GM12878 (cell line): ENCODE data around the gene NT5M. TPM values are rescaled to one million over a fixed set of nuclear protein-coding genes. Genes with fewer than 3 reads are reported as not detected.

Source experiments
- ATAC-seq: fragments of 200-7000 bp; cut with Tn5 transposase; 3 replicates; pipeline ENCODE4 v1.9.1; 2020; ENCODE audit warnings: mild to moderate bottlenecking, moderate library complexity
- BruUV-seq: library from RNA; stranded (reverse); fragments of 400-500 nt; replicated peaks from 2 replicates; lab custom pipeline; 2021; lab: Mats Ljungman, UMichigan
- CTCF ChIA-PET: fragments of 300-600 bp; sonication (Branson Sonifier 250); formaldehyde crosslinking; extraction: SDS; loops from one replicate; lab custom pipeline; 2021; ENCODE audit warnings: inconsistent platforms; lab: Yijun Ruan, JAX
- POLR2A ChIA-PET: fragments of 350-600 bp; formaldehyde crosslinking; extraction: SDS; loops from one replicate; lab custom pipeline; 2021; ENCODE audit warnings: inconsistent platforms; lab: Charles Lee
- RAD21 ChIA-PET: fragments of 300-600 bp; sonication (Branson Sonifier 250); formaldehyde crosslinking; loops from one replicate; lab custom pipeline; 2023; ENCODE audit warnings: antibody characterized with exemption; ENCODE audit not compliant: unreplicated experiment; lab: Charles Lee
- SMC1A ChIA-PET: fragments of 300-600 bp; sonication (Branson Sonifier 250); formaldehyde crosslinking; loops from one replicate; lab custom pipeline; 2023; ENCODE audit not compliant: unreplicated experiment, uncharacterized antibody; lab: Charles Lee
- DNase-seq: peaks from one replicate; pipeline ENCODE4 v3.0.0-alpha.2; 2011; ENCODE audit warnings: low read depth, low spot score
- FAIRE-seq: peaks from 3 replicates; lab custom pipeline; 2011; peaks lifted over from hg19 to GRCh38; lab: Jason Lieb, UNC
- H2AFZ ChIP-seq: 2 replicates; pipeline ENCODE4 v1.6.0; 2011; ENCODE audit warnings: low read depth, low read length, control low read depth; ENCODE audit not compliant: control insufficient read depth
- H3K27ac ChIP-seq: 2 replicates; pipeline ENCODE4 v1.5.1; 2011; ENCODE audit warnings: control low read depth; ENCODE audit not compliant: control insufficient read depth, insufficient read depth
- H3K27me3 ChIP-seq, 2 experiments: replicated peaks in 1 of 2; 2 replicates each; pipeline versions ENCODE4 v1.6.0 to v1.6.1; 2011; ENCODE audit warnings: low read length in 1 of 2; ENCODE audit not compliant: control insufficient read depth in 2 of 2, insufficient read depth in 2 of 2
- H3K36me3 ChIP-seq, 2 experiments: 2 replicates each; pipeline ENCODE4 v1.5.1; 2011; ENCODE audit warnings: low read length in 1 of 2; ENCODE audit not compliant: control insufficient read depth in 2 of 2, insufficient read depth in 2 of 2
- H3K4me1 ChIP-seq: 2 replicates; pipeline ENCODE4 v1.6.1; 2011; ENCODE audit warnings: mild to moderate bottlenecking, low read length, moderate library complexity, mixed read lengths; ENCODE audit not compliant: control insufficient read depth, insufficient read depth
- H3K4me2 ChIP-seq: 2 replicates; pipeline ENCODE4 v1.6.0; 2011; ENCODE audit warnings: control low read depth; ENCODE audit not compliant: control insufficient read depth, insufficient read depth
- H3K4me3 ChIP-seq: fragments of 200-600 bp; sonication (generic); 2 replicates; pipeline ENCODE4 v1.5.1; 2016
- H3K79me2 ChIP-seq: 2 replicates; pipeline ENCODE4 v1.6.0; 2011; ENCODE audit warnings: low read length; ENCODE audit not compliant: control insufficient read depth, insufficient read depth
- H3K9ac ChIP-seq: 2 replicates; pipeline ENCODE4 v1.8.0; 2011; ENCODE audit warnings: low read length, control low read depth, mixed read lengths; ENCODE audit not compliant: control insufficient read depth, insufficient read depth
- H3K9me3 ChIP-seq: replicated peaks from 3 replicates; pipeline ENCODE4 v1.5.1; 2011; ENCODE audit warnings: mild to moderate bottlenecking, low read length; ENCODE audit not compliant: control insufficient read depth, insufficient read depth
- H4K20me1 ChIP-seq: 2 replicates; pipeline ENCODE4 v1.6.0; 2011; ENCODE audit not compliant: control insufficient read depth, insufficient read depth
- ESRRA ChIP-seq: IDR thresholded peaks from 2 replicates; pipeline ENCODE4 v1.6.1; 2012; ENCODE audit warnings: mild to moderate bottlenecking, low read length, improper control_type of control experiment
- IKZF2 ChIP-seq, 2 experiments: fragments of 450-650 bp; IDR thresholded peaks; 2 replicates each; pipeline ENCODE4 v1.6.1; 2017; ENCODE audit warnings: mild to moderate bottlenecking in 2 of 2, moderate library complexity in 2 of 2
- JUND ChIP-seq: IDR thresholded peaks from 2 replicates; pipeline ENCODE4 v1.6.1; 2012; ENCODE audit warnings: low read depth, mild to moderate bottlenecking, low read length, improper control_type of control experiment, moderate library complexity
- NR2C2 ChIP-seq: IDR thresholded peaks from 2 replicates; pipeline ENCODE4 v1.6.1; 2011; ENCODE audit warnings: borderline replicate concordance, low read depth; ENCODE audit not compliant: control insufficient read depth, insufficient read length
- RB1 ChIP-seq: fragments of 450-650 bp; formaldehyde crosslinking; IDR thresholded peaks from 2 replicates; pipeline ENCODE4 v1.6.1; 2017; ENCODE audit warnings: mild to moderate bottlenecking, borderline replicate concordance
- RFX5 ChIP-seq: IDR thresholded peaks from 2 replicates; pipeline ENCODE4 v1.6.1; 2011; ENCODE audit warnings: low read depth, low read length, improper control_type of control experiment
- RUNX3 ChIP-seq: IDR thresholded peaks from 2 replicates; pipeline ENCODE4 v1.6.1; 2012; ENCODE audit warnings: low read length, inconsistent platforms
- SMC3 ChIP-seq: IDR thresholded peaks from 2 replicates; pipeline ENCODE4 v1.6.1; 2011; ENCODE audit warnings: low read length, improper control_type of control experiment, borderline replicate concordance
- SREBF1 ChIP-seq: IDR thresholded peaks from 2 replicates; pipeline ENCODE4 v1.6.1; 2012; ENCODE audit warnings: mild to moderate bottlenecking, low read length
- TBL1XR1 ChIP-seq: IDR thresholded peaks from 2 replicates; pipeline ENCODE4 v1.6.1; 2012; ENCODE audit warnings: low read depth, low read length, improper control_type of control experiment
- ZNF207 ChIP-seq: fragments of 450-650 bp; IDR thresholded peaks from 2 replicates; pipeline ENCODE4 v1.6.1; 2014; ENCODE audit warnings: antibody characterized with exemption, mild to moderate bottlenecking, borderline replicate concordance
- ZNF384 ChIP-seq: IDR thresholded peaks from 2 replicates; pipeline ENCODE4 v1.6.1; 2012; ENCODE audit warnings: low read depth, mild to moderate bottlenecking, low read length, improper control_type of control experiment, borderline replicate concordance
- WGBS: methylation state at CpG from one replicate; pipeline ENCODE4 v1.1.6; 2016; ENCODE audit warnings: low lambda C conversion rate; ENCODE audit not compliant: insufficient replicate concordance, insufficient coverage; ENCODE audit errors: missing lambda C conversion rate; 5-methylcytosine and 5-hydroxymethylcytosine counted together
- in situ Hi-C: fragments of 300-500 bp; cut with MboI; formaldehyde crosslinking; loops from 9 replicates; pipeline ENCODE4 v1.14.3; 2018; ENCODE audit warnings: mixed read lengths
- intact Hi-C: fragments of 100-400 bp; cut with micrococcal nuclease; formaldehyde crosslinking; loops from one replicate; pipeline ENCODE4 v1.14.2; 2022; ENCODE audit not compliant: unreplicated experiment
- polyA plus RNA-seq, 11 experiments: library from polyadenylated mRNA; depleted of rRNA in 4 of 11; unstranded in 6 of 11; stranded (reverse) in 5 of 11; fragments of >200 nt; fragmentation: Nextera tagmentation in 4 of 11; fragmentation: Illumina TruSeq in 1 of 11; extraction: Ambion mirVana in 4 of 11; extraction: Trizol in 1 of 11; gene quantifications; 1 replicate in 1 of 11; 2 replicates in 10 of 11; pipeline versions ENCODE4 v1.2.1 to v1.2.3, GENCODE V29; 2011 to 2016; ENCODE audit warnings: inconsistent platforms in 2 of 11, missing spikeins in 2 of 11, low read depth in 1 of 11
- total RNA-seq, 4 experiments: library from RNA; depleted of rRNA in 3 of 4; stranded (reverse); fragments of >200 nt in 3 of 4; fragmentation: Illumina TruSeq in 1 of 4; extraction: Trizol in 1 of 4; gene quantifications; 2 replicates each; pipeline versions ENCODE4 v1.2.1 to v1.2.3, GENCODE V29; 2013 to 2021
- TF ChIP-seq, protein P1 (sequence below): fragments of 450-650 bp; IDR thresholded peaks from 2 replicates; pipeline ENCODE4 v1.6.1; 2018; ENCODE audit warnings: borderline replicate concordance, mild to moderate bottlenecking; ENCODE audit not compliant: partially characterized antibody
- TF ChIP-seq, protein P2 (sequence below): IDR thresholded peaks from 2 replicates; pipeline ENCODE4 v1.6.1; 2012; ENCODE audit warnings: improper control_type of control experiment, low read depth, low read length; ENCODE audit not compliant: insufficient replicate concordance
- TF ChIP-seq, protein P3 (sequence below): IDR thresholded peaks from 2 replicates; pipeline ENCODE4 v1.6.1; 2012; ENCODE audit warnings: low read depth, low read length, improper control_type of control experiment
- TF ChIP-seq, protein P4 (sequence below): IDR thresholded peaks from 2 replicates; pipeline ENCODE4 v1.6.1; 2012; ENCODE audit warnings: low read length, inconsistent platforms

The NT5M gene
- total and polyA plus RNA-seq, 10 of the 15 experiments (the other 5 are each of a cell fraction or from before 2014, with no cell fraction given) = 0.18 to 14.1 (median 2.9) TPM

DNA sequence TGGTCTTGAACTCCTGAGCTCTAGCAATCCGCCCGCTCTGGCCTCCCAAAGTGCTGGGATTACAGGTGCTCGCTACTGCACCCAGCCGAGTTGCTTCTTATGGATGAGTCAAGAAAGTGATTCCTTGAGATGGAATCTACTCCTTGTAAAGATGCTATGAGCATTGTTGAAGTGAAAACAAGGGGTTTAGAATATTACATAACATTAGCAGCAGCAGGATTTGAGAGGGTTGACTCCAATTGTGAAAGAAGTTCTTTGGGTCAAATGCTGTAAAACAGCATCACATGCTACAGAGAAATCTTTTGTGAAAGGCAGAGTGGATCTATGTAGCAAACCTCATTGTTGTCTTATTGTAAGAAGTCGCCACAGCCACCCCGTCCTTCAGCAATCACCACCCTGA is 72.7 kb downstream of the NT5M start:
- no peaks in the 10 kb centered on the region for H3K36me3 ChIP-seq
- SMC1A ChIA-PET = no interaction called here
- TF ChIP-seq NR2C2 (no peak), SREBF1 (no peak), ESRRA (no peak), TBL1XR1 (no peak), RFX5 (no peak), SMC3 (no peak), IKZF2 (IDR thresholded peaks at IDR 0.05) (no peak), ZNF207 (no peak), ZNF384 (no peak), JUND (no peak), RB1 (no peak), RUNX3 (no peak)
- TF ChIP-seq, protein P1, sequence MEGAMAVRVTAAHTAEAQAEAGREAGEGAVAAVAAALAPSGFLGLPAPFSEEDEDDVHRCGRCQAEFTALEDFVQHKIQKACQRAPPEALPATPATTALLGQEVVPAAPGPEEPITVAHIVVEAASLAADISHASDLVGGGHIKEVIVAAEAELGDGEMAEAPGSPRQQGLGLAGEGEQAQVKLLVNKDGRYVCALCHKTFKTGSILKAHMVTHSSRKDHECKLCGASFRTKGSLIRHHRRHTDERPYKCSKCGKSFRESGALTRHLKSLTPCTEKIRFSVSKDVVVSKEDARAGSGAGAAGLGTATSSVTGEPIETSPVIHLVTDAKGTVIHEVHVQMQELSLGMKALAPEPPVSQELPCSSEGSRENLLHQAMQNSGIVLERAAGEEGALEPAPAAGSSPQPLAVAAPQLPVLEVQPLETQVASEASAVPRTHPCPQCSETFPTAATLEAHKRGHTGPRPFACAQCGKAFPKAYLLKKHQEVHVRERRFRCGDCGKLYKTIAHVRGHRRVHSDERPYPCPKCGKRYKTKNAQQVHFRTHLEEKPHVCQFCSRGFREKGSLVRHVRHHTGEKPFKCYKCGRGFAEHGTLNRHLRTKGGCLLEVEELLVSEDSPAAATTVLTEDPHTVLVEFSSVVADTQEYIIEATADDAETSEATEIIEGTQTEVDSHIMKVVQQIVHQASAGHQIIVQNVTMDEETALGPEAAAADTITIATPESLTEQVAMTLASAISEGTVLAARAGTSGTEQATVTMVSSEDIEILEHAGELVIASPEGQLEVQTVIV = no peak
- TF ChIP-seq, protein P2, sequence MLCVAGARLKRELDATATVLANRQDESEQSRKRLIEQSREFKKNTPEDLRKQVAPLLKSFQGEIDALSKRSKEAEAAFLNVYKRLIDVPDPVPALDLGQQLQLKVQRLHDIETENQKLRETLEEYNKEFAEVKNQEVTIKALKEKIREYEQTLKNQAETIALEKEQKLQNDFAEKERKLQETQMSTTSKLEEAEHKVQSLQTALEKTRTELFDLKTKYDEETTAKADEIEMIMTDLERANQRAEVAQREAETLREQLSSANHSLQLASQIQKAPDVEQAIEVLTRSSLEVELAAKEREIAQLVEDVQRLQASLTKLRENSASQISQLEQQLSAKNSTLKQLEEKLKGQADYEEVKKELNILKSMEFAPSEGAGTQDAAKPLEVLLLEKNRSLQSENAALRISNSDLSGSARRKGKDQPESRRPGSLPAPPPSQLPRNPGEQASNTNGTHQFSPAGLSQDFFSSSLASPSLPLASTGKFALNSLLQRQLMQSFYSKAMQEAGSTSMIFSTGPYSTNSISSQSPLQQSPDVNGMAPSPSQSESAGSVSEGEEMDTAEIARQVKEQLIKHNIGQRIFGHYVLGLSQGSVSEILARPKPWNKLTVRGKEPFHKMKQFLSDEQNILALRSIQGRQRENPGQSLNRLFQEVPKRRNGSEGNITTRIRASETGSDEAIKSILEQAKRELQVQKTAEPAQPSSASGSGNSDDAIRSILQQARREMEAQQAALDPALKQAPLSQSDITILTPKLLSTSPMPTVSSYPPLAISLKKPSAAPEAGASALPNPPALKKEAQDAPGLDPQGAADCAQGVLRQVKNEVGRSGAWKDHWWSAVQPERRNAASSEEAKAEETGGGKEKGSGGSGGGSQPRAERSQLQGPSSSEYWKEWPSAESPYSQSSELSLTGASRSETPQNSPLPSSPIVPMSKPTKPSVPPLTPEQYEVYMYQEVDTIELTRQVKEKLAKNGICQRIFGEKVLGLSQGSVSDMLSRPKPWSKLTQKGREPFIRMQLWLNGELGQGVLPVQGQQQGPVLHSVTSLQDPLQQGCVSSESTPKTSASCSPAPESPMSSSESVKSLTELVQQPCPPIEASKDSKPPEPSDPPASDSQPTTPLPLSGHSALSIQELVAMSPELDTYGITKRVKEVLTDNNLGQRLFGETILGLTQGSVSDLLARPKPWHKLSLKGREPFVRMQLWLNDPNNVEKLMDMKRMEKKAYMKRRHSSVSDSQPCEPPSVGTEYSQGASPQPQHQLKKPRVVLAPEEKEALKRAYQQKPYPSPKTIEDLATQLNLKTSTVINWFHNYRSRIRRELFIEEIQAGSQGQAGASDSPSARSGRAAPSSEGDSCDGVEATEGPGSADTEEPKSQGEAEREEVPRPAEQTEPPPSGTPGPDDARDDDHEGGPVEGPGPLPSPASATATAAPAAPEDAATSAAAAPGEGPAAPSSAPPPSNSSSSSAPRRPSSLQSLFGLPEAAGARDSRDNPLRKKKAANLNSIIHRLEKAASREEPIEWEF = no peak
- TF ChIP-seq, protein P3, sequence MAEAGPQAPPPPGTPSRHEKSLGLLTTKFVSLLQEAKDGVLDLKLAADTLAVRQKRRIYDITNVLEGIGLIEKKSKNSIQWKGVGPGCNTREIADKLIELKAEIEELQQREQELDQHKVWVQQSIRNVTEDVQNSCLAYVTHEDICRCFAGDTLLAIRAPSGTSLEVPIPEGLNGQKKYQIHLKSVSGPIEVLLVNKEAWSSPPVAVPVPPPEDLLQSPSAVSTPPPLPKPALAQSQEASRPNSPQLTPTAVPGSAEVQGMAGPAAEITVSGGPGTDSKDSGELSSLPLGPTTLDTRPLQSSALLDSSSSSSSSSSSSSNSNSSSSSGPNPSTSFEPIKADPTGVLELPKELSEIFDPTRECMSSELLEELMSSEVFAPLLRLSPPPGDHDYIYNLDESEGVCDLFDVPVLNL = no peak
- TF ChIP-seq, protein P4, sequence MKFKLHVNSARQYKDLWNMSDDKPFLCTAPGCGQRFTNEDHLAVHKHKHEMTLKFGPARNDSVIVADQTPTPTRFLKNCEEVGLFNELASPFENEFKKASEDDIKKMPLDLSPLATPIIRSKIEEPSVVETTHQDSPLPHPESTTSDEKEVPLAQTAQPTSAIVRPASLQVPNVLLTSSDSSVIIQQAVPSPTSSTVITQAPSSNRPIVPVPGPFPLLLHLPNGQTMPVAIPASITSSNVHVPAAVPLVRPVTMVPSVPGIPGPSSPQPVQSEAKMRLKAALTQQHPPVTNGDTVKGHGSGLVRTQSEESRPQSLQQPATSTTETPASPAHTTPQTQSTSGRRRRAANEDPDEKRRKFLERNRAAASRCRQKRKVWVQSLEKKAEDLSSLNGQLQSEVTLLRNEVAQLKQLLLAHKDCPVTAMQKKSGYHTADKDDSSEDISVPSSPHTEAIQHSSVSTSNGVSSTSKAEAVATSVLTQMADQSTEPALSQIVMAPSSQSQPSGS = no peak

More for the DNA sequence above, 72.7 kb downstream of the NT5M start:
- H3K4me1 ChIP-seq = no peaks in the 10 kb centered on the region
- H3K9ac ChIP-seq = no peak overlapping the region
- no TSS peak for BruUV-seq
- no peak for FAIRE-seq
- ChIA-PET RAD21 (no interaction called here), CTCF (no interaction called here), POLR2A (no interaction called here)
- no peaks in the 10 kb centered on the region for H3K9me3 ChIP-seq
- no peak overlapping the region for H2AFZ ChIP-seq
- no peak overlapping the region for H3K4me2 ChIP-seq
- in situ Hi-C loops (no loop called here), intact Hi-C loops (no loop called here)
- no peak overlapping the region for H3K27ac ChIP-seq
- H3K4me3 ChIP-seq = no peak overlapping the region
- no peaks in the 10 kb centered on the region for H3K79me2 ChIP-seq
- peaks cover 0 to 3% of the 10 kb centered on the region in 2 experiments; a peak in 2 of 4 replicates for H3K27me3 ChIP-seq
- WGBS = 26% methylated on average over 6 of the region's 6 CpGs
- ATAC-seq = no peak
- H4K20me1 ChIP-seq = no peaks in the 10 kb centered on the region
- DNase-seq = no peak
